Measurements from ENCODE around the gene ASTN2.

ASTN2 gene

GRCh38 chr9:117290306-117290840 lies 124.5 kb downstream of the ASTN2 start:
- Histone ChIP-seq H3K4me3 (ENCODE audit: low read depth in 1 of 2, low read length in 2 of 2) (no peak overlapping the region), H3K9ac (ENCODE audit: low read depth, low read length) (no peak overlapping the region), H3K79me2 (ENCODE audit: insufficient read depth, low read length) (no peaks in the 10 kb centered on the region), H3K36me3 (ENCODE audit: insufficient read depth, low read length) (no peaks in the 10 kb centered on the region), H2AFZ (ENCODE audit: low read depth, low read length) (no peak overlapping the region), H4K20me1 (ENCODE audit: insufficient read depth, low read length) (no peaks in the 10 kb centered on the region), H3K4me2 (ENCODE audit: insufficient read depth, low read length) (no peak overlapping the region), H3K4me1 (ENCODE audit: insufficient read depth, low read length) (no peaks in the 10 kb centered on the region), H3K27ac (ENCODE audit: low read length) (no peak overlapping the region), H3K27me3 (ENCODE audit: insufficient read depth, low read length, poor library complexity) (no peaks in the 10 kb centered on the region), H3K9me3 (ENCODE audit: insufficient read depth, low read length, severe bottlenecking) (no peaks in the 10 kb centered on the region)
- DNase-seq (no peak), ATAC-seq (ENCODE audit: insufficient read depth, low read depth) (no peak)
- TF ChIP-seq EZH2 (IDR thresholded peaks at IDR 0.05; ENCODE audit: borderline replicate concordance, low read depth, low read length, severe bottlenecking) = no peak
- TF ChIP-seq, protein P1, sequence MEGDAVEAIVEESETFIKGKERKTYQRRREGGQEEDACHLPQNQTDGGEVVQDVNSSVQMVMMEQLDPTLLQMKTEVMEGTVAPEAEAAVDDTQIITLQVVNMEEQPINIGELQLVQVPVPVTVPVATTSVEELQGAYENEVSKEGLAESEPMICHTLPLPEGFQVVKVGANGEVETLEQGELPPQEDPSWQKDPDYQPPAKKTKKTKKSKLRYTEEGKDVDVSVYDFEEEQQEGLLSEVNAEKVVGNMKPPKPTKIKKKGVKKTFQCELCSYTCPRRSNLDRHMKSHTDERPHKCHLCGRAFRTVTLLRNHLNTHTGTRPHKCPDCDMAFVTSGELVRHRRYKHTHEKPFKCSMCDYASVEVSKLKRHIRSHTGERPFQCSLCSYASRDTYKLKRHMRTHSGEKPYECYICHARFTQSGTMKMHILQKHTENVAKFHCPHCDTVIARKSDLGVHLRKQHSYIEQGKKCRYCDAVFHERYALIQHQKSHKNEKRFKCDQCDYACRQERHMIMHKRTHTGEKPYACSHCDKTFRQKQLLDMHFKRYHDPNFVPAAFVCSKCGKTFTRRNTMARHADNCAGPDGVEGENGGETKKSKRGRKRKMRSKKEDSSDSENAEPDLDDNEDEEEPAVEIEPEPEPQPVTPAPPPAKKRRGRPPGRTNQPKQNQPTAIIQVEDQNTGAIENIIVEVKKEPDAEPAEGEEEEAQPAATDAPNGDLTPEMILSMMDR (IDR thresholded peaks at IDR 0.05; ENCODE audit: borderline replicate concordance, extremely low read depth, low read length, poor library complexity, severe bottlenecking) = no peak

GRCh38 chr9:117286245-117286644 lies 128.6 kb downstream of the ASTN2 start:
- no peaks in the 10 kb centered on the region for H4K20me1 ChIP-seq (ENCODE audit: insufficient read depth, low read length)
- no peak for TF ChIP-seq EZH2 (IDR thresholded peaks at IDR 0.05; ENCODE audit: borderline replicate concordance, low read depth, low read length, severe bottlenecking)
- TF ChIP-seq, protein P1 (IDR thresholded peaks at IDR 0.05; ENCODE audit: borderline replicate concordance, extremely low read depth, low read length, poor library complexity, severe bottlenecking) = no peak
- H3K9ac ChIP-seq (ENCODE audit: low read depth, low read length) = no peak overlapping the region
- no peak overlapping the region for H3K27ac ChIP-seq (ENCODE audit: low read length)
- H3K9me3 ChIP-seq (ENCODE audit: insufficient read depth, low read length, severe bottlenecking) = no peaks in the 10 kb centered on the region
- DNase-seq (no peak), ATAC-seq (ENCODE audit: insufficient read depth, low read depth) (no peak)
- no peak overlapping the region for H2AFZ ChIP-seq (ENCODE audit: low read depth, low read length)
- H3K4me3 ChIP-seq (ENCODE audit: low read depth in 1 of 2, low read length in 2 of 2) = no peak overlapping the region
- H3K4me2 ChIP-seq (ENCODE audit: insufficient read depth, low read length) = no peak overlapping the region
- no peaks in the 10 kb centered on the region for H3K36me3 ChIP-seq (ENCODE audit: insufficient read depth, low read length)
- no peaks in the 10 kb centered on the region for H3K27me3 ChIP-seq (ENCODE audit: insufficient read depth, low read length, poor library complexity)
- H3K4me1 ChIP-seq (ENCODE audit: insufficient read depth, low read length) = no peaks in the 10 kb centered on the region
- no peaks in the 10 kb centered on the region for H3K79me2 ChIP-seq (ENCODE audit: insufficient read depth, low read length)

DNA sequence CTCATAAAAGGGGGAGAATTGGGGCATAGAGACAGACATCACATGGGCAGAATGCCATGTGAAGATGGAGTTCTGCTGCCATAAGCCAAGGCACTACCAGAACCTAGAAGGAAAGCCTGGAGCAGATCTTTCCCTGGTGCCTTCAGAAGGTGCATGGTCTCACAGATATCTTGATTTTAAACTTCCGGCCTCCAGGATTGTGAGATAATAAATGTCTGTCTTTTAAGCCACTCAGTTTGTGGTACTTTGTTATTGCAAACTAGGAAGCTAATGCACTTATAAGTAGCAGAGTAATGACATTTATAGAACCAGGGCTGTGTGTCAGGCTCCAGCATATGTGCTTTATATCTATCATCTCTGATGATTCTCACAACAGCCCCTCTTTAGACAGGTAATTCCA lies 130.4 kb downstream of the ASTN2 start:
- no peak for DNase-seq
- Histone ChIP-seq H3K79me2 (ENCODE audit: insufficient read depth, low read length) (no peaks in the 10 kb centered on the region), H3K9me3 (ENCODE audit: insufficient read depth, low read length, severe bottlenecking) (no peaks in the 10 kb centered on the region), H3K27me3 (ENCODE audit: insufficient read depth, low read length, poor library complexity) (no peaks in the 10 kb centered on the region), H3K4me1 (ENCODE audit: insufficient read depth, low read length) (no peaks in the 10 kb centered on the region), H3K36me3 (ENCODE audit: insufficient read depth, low read length) (no peaks in the 10 kb centered on the region), H3K9ac (ENCODE audit: low read depth, low read length) (no peak overlapping the region), H3K27ac (ENCODE audit: low read length) (no peak overlapping the region), H4K20me1 (ENCODE audit: insufficient read depth, low read length) (no peaks in the 10 kb centered on the region), H3K4me3 (ENCODE audit: low read depth in 1 of 2, low read length in 2 of 2) (no peak overlapping the region), H3K4me2 (ENCODE audit: insufficient read depth, low read length) (no peak overlapping the region), H2AFZ (ENCODE audit: low read depth, low read length) (no peak overlapping the region)
- ATAC-seq (ENCODE audit: insufficient read depth, low read depth) = no peak
- TF ChIP-seq, protein P1 (IDR thresholded peaks at IDR 0.05; ENCODE audit: borderline replicate concordance, extremely low read depth, low read length, poor library complexity, severe bottlenecking) = no peak
- no peak for TF ChIP-seq EZH2 (IDR thresholded peaks at IDR 0.05; ENCODE audit: borderline replicate concordance, low read depth, low read length, severe bottlenecking)

- no peaks in the 10 kb centered on the region for H3K27me3 ChIP-seq (ENCODE audit: insufficient read depth, low read length, poor library complexity)
- H2AFZ ChIP-seq (ENCODE audit: low read depth, low read length) = no peak overlapping the region
- no peaks in the 10 kb centered on the region for H3K9me3 ChIP-seq (ENCODE audit: insufficient read depth, low read length, severe bottlenecking)
- no peak overlapping the region for H3K4me2 ChIP-seq (ENCODE audit: insufficient read depth, low read length)
- H3K79me2 ChIP-seq (ENCODE audit: insufficient read depth, low read length) = no peaks in the 10 kb centered on the region
- H3K36me3 ChIP-seq (ENCODE audit: insufficient read depth, low read length) = no peaks in the 10 kb centered on the region
- no peak overlapping the region for H3K9ac ChIP-seq (ENCODE audit: low read depth, low read length)
- H4K20me1 ChIP-seq (ENCODE audit: insufficient read depth, low read length) = no peaks in the 10 kb centered on the region
- ATAC-seq (ENCODE audit: insufficient read depth, low read depth) (no peak), DNase-seq (no peak)
- H3K4me3 ChIP-seq (ENCODE audit: low read depth in 1 of 2, low read length in 2 of 2) = no peak overlapping the region
- H3K27ac ChIP-seq (ENCODE audit: low read length) = no peak overlapping the region
- TF ChIP-seq, protein P1 (IDR thresholded peaks at IDR 0.05; ENCODE audit: borderline replicate concordance, extremely low read depth, low read length, poor library complexity, severe bottlenecking) = no peak
- TF ChIP-seq EZH2 (IDR thresholded peaks at IDR 0.05; ENCODE audit: borderline replicate concordance, low read depth, low read length, severe bottlenecking) = no peak
- H3K4me1 ChIP-seq (ENCODE audit: insufficient read depth, low read length) = no peaks in the 10 kb centered on the region
These were observed 132.3 kb downstream of the ASTN2 start for GRCh38 chr9:117282541-117282940.

All from DND-41 (cell line).